ENCODE measurements around the gene PLAA. TPM values are rescaled to one million over a fixed set of nuclear protein-coding genes. Genes with fewer than 3 reads are reported as not detected.
A peak's percentile ranks its signal among the peaks of the same experiment; 100 is the strongest.

The PLAA gene
- total RNA-seq, 1 donor from 2014 or later, result 53.4 TPM

DNA sequence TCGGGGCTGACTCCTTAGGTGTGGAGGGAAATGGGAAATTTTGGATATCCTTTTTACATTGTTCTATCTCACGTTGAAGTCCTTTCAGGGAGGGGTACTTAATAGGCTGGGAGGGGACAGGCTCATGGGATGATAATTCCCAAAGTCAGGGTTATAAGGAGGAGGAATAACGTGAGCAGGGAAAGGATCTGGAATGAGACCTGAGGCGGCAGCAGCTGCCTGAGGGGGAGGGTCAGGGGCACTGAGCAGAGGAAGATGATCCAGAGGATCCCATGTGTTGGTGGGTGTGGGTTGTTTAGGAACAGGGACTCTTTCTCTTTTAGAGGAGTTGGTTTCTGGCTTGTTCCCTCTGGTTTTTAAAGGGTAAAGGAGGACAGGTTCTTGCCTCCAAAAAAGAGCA, 27.9 kb upstream of the PLAA start:
- no peaks in the 10 kb centered on the region for H3K36me3 Mint-ChIP-seq (ENCODE audit: unreplicated experiment)
- no peak for DNase-seq
- peaks cover 2% of the 10 kb centered on the region for H3K9me3 Mint-ChIP-seq (ENCODE audit: unreplicated experiment)
- TF ChIP-seq CTCF (IDR thresholded peaks at IDR 0.05; ENCODE audit: partially characterized antibody, unreplicated experiment), result no peak
- H3K4me3 Mint-ChIP-seq (ENCODE audit: unreplicated experiment), result no peak overlapping the region
- H3K4me1 Mint-ChIP-seq (ENCODE audit: low read depth, unreplicated experiment), result no peaks in the 10 kb centered on the region
- no peak overlapping the region for H3K27ac Mint-ChIP-seq (ENCODE audit: unreplicated experiment)
- no peaks in the 10 kb centered on the region for H3K27me3 Mint-ChIP-seq (ENCODE audit: unreplicated experiment)

- Mint-ChIP-seq H3K4me3 (ENCODE audit: unreplicated experiment) (no peak overlapping the region), H3K27ac (ENCODE audit: unreplicated experiment) (no peak overlapping the region), H3K4me1 (ENCODE audit: low read depth, unreplicated experiment) (no peaks in the 10 kb centered on the region), H3K27me3 (ENCODE audit: unreplicated experiment) (no peaks in the 10 kb centered on the region), H3K36me3 (ENCODE audit: unreplicated experiment) (no peaks in the 10 kb centered on the region), H3K9me3 (ENCODE audit: unreplicated experiment) (peaks cover 2% of the 10 kb centered on the region)
- DNase-seq, result no peak
- TF ChIP-seq CTCF (IDR thresholded peaks at IDR 0.05; ENCODE audit: partially characterized antibody, unreplicated experiment), result no peak
Observed at GRCh38 chr9:26973989-26974388, 26.9 kb upstream of the PLAA start.

DNA sequence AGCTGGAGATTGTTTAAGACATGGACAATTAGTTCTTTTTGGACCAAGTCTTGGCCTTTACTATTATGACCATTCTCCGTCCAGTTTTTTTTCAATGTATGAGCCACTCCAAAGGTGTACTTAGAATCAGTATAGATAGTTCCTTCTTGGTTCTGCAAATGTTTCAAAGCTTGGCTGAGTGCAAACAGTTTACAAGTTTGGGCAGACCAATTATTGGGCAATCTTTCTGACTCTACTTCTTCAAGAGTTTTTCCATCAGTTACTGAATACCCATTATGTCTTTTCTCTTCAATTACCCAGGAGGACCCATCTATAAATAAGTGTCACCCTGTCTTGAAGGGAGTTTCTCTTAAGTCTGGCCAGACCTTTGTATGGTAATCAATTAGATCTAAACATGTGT, 24.7 kb upstream of the PLAA start:
- peaks cover 2% of the 10 kb centered on the region for H3K9me3 Mint-ChIP-seq (ENCODE audit: unreplicated experiment)
- H3K36me3 Mint-ChIP-seq (ENCODE audit: unreplicated experiment), result no peaks in the 10 kb centered on the region
- DNase-seq, result no peak
- TF ChIP-seq CTCF (IDR thresholded peaks at IDR 0.05; ENCODE audit: partially characterized antibody, unreplicated experiment), result no peak
- no peaks in the 10 kb centered on the region for H3K4me1 Mint-ChIP-seq (ENCODE audit: low read depth, unreplicated experiment)
- H3K27ac Mint-ChIP-seq (ENCODE audit: unreplicated experiment), result no peak overlapping the region
- no peak overlapping the region for H3K4me3 Mint-ChIP-seq (ENCODE audit: unreplicated experiment)
- H3K27me3 Mint-ChIP-seq (ENCODE audit: unreplicated experiment), result no peaks in the 10 kb centered on the region

DNA sequence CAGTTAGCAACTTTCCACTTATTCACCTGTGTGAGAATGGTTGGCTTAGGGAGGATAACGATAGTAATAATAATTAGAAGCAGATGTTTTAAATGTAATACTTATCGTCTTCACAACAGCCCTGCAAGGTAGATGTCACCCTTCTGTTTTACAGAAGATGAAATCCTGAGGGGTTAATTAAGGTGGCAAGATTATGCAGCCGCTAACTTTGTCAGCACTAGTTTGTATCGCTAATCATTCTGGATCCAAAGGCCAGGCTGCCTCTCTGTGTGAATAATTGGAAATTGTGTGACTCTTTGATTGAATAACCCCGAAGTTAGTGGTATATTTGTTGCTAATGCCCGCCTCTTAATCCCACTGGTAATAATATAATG, 9.8 kb upstream of the PLAA start:
- H3K36me3 Mint-ChIP-seq (ENCODE audit: unreplicated experiment), result no peaks in the 10 kb centered on the region
- DNase-seq, result no peak
- H3K4me3 Mint-ChIP-seq (ENCODE audit: unreplicated experiment), result peak overlapping the region; percentile 93
- H3K9me3 Mint-ChIP-seq (ENCODE audit: unreplicated experiment), result no peaks in the 10 kb centered on the region
- H3K27ac Mint-ChIP-seq (ENCODE audit: unreplicated experiment), result peak overlapping the region; percentile 95
- TF ChIP-seq CTCF (IDR thresholded peaks at IDR 0.05; ENCODE audit: partially characterized antibody, unreplicated experiment), result no peak
- H3K27me3 Mint-ChIP-seq (ENCODE audit: unreplicated experiment), result no peaks in the 10 kb centered on the region
- peaks cover 15% of the 10 kb centered on the region for H3K4me1 Mint-ChIP-seq (ENCODE audit: low read depth, unreplicated experiment)

GRCh38 chr9:26955921-26956859, 9.1 kb upstream of the PLAA start, which contains the start of gene IFT74:
Gene IFT74, plus strand, starts transcription at chr9:26956412. Its CDS starts 5,556 bp downstream, at chr9:26961968.
- Mint-ChIP-seq H3K27ac (ENCODE audit: unreplicated experiment) (peak within 1 kb of the TSS; percentile 95), H3K36me3 (ENCODE audit: unreplicated experiment) (no peaks in the 10 kb centered on the region), H3K4me1 (ENCODE audit: low read depth, unreplicated experiment) (peaks cover 15% of the 10 kb centered on the region), H3K9me3 (ENCODE audit: unreplicated experiment) (no peaks in the 10 kb centered on the region), H3K27me3 (ENCODE audit: unreplicated experiment) (no peaks in the 10 kb centered on the region), H3K4me3 (ENCODE audit: unreplicated experiment) (peak within 1 kb of the TSS; percentile 93)
- no peak for TF ChIP-seq CTCF (IDR thresholded peaks at IDR 0.05; ENCODE audit: partially characterized antibody, unreplicated experiment)
- peak; percentile 95 for DNase-seq

All from glutamatergic neuron (in vitro differentiated cells).